ENCODE results near the gene BCDIN3D. TPM values are rescaled to one million over a fixed set of nuclear protein-coding genes. Genes with fewer than 3 reads are reported as not detected.

BCDIN3D gene
- total RNA-seq, 1 experiment from 2014 or later, result 4.5 TPM

DNA sequence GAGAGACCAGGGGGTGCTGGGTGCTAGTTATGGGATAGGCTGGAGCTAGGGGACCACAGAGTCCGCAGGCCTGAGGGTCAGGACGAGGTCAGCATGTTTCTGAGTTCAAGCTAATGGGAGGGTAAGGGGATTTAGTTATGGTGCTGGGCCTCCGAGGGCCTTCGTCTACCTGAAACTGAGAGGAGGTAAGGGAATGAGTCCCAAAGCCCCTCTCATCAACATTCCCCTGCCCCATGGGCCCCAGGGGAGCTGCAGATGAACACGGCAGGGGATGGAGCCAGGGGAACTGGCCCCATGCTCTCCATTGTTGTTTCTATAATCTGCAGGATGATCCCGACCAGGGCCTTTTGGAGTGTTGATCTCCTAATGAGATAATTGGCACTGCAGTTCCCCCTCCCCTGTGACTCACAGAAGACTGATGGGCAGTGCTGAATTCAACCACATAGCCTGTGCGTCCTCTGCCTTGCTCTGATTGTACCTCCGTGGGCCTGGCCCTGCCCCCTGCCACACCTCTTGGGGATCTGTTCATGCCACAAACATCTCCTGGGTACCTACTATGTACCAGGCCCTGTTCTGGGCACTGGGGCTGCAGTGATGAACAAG, 39.4 kb upstream of the BCDIN3D start:
- ATAC-seq (no peak), DNase-seq (no peak)
- Histone ChIP-seq H3K79me2 (ENCODE audit: low read length) (no peaks in the 10 kb centered on the region), H3K9ac (ENCODE audit: low read length) (no peak overlapping the region), H3F3A (ENCODE audit: low read length, unreplicated experiment) (no peaks in the 10 kb centered on the region), H3K9me3 (ENCODE audit: low read length) (no peaks in the 10 kb centered on the region), H3K27ac (ENCODE audit: low read length) (no peak overlapping the region), H3K9me2 (replicated peaks; ENCODE audit: low read length) (no peaks in the 10 kb centered on the region), H3K27me3 (ENCODE audit: low read length) (no peaks in the 10 kb centered on the region), H3K4me3 (ENCODE audit: low read length) (no peak overlapping the region), H2AFZ (ENCODE audit: low read length) (no peak overlapping the region), H3K4me2 (ENCODE audit: low read length) (no peak overlapping the region), H3K4me1 (ENCODE audit: insufficient read depth, low read length) (no peaks in the 10 kb centered on the region), H4K20me1 (ENCODE audit: low read length) (no peaks in the 10 kb centered on the region), H3K36me3 (ENCODE audit: low read depth, low read length) (no peaks in the 10 kb centered on the region)
- no TSS peak for BruUV-seq (replicated peaks)
- ChIA-PET POLR2A (ENCODE audit: unreplicated experiment) (no interaction called here), CTCF (no interaction called here)
- intact Hi-C loops (cut with micrococcal nuclease), result no loop called here
- no peak for TF ChIP-seq EZH2 (IDR thresholded peaks at IDR 0.05; ENCODE audit: low read length, unreplicated experiment)
- TF ChIP-seq, protein P1, sequence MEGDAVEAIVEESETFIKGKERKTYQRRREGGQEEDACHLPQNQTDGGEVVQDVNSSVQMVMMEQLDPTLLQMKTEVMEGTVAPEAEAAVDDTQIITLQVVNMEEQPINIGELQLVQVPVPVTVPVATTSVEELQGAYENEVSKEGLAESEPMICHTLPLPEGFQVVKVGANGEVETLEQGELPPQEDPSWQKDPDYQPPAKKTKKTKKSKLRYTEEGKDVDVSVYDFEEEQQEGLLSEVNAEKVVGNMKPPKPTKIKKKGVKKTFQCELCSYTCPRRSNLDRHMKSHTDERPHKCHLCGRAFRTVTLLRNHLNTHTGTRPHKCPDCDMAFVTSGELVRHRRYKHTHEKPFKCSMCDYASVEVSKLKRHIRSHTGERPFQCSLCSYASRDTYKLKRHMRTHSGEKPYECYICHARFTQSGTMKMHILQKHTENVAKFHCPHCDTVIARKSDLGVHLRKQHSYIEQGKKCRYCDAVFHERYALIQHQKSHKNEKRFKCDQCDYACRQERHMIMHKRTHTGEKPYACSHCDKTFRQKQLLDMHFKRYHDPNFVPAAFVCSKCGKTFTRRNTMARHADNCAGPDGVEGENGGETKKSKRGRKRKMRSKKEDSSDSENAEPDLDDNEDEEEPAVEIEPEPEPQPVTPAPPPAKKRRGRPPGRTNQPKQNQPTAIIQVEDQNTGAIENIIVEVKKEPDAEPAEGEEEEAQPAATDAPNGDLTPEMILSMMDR (conservative IDR thresholded peaks at IDR 0.05; ENCODE audit: low read depth, low read length), result no peak
- TF ChIP-seq EZH2phosphoT487 (IDR thresholded peaks at IDR 0.05; ENCODE audit: borderline replicate concordance, low read length), result no peak

DNA sequence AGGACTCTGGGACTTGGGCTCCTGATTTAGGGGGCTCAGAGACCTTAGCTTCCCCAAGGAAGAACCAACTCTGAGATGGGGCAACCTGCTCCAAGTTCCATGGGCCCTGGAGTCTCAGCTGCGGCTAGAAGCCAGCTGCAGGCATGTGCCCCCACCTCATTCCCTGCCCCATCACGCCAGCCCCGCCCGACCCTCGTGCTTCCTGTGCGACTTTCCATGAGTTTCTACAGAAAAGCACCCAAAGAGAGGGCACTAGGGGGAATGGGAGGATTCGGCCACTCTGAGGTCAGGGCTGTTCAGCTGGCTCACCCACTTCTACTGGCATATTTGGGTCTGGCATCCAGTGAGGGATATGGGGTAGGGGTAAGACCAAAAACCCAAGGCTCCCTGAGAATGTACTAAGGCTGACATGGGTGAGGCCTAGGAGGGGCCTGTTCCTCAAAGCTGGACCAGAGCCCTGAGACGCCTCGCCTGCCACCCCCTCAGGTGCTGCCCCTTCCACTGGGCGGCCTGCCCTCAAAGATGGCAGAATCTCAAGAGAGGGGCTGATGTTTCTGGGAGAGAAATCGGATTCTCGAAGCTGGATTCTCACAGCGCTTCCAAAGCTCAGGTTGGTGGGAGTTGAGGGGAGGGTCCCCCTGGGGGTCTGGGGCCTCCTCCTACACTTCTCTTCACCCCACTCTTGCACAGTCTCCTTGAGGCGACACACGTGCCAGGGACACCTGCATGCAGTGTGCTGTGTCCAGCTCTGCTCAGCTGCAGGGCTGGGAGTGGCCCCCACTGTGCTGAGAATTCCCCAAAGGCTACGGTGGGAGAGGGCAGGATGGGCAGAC, 38.7 kb upstream of the BCDIN3D start:
- H3K9me2 ChIP-seq (replicated peaks; ENCODE audit: low read length), result no peaks in the 10 kb centered on the region
- DNase-seq (no peak), ATAC-seq (no peak)
- H3K4me3 ChIP-seq (ENCODE audit: low read length), result no peak overlapping the region
- H3K36me3 ChIP-seq (ENCODE audit: low read depth, low read length), result no peaks in the 10 kb centered on the region
- TF ChIP-seq, protein P1 (conservative IDR thresholded peaks at IDR 0.05; ENCODE audit: low read depth, low read length), result no peak
- TF ChIP-seq EZH2phosphoT487 (IDR thresholded peaks at IDR 0.05; ENCODE audit: borderline replicate concordance, low read length) (no peak), EZH2 (IDR thresholded peaks at IDR 0.05; ENCODE audit: low read length, unreplicated experiment) (no peak)
- no peak overlapping the region for H3K9ac ChIP-seq (ENCODE audit: low read length)
- H4K20me1 ChIP-seq (ENCODE audit: low read length), result no peaks in the 10 kb centered on the region
- ChIA-PET CTCF (no interaction called here), POLR2A (ENCODE audit: unreplicated experiment) (interaction anchor here (0.7 kb wide), 1 partner anchor 1513 kb away, joined by 6 read pairs; no protein-coding TSS in a partner anchor)
- H3K9me3 ChIP-seq (ENCODE audit: low read length), result no peaks in the 10 kb centered on the region
- no peak overlapping the region for H2AFZ ChIP-seq (ENCODE audit: low read length)
- H3K79me2 ChIP-seq (ENCODE audit: low read length), result no peaks in the 10 kb centered on the region
- H3K27ac ChIP-seq (ENCODE audit: low read length), result no peak overlapping the region
- H3K4me1 ChIP-seq (ENCODE audit: insufficient read depth, low read length), result no peaks in the 10 kb centered on the region
- no peaks in the 10 kb centered on the region for H3K27me3 ChIP-seq (ENCODE audit: low read length)
- H3K4me2 ChIP-seq (ENCODE audit: low read length), result no peak overlapping the region
- intact Hi-C loops (cut with micrococcal nuclease), result no loop called here
- no peaks in the 10 kb centered on the region for H3F3A ChIP-seq (ENCODE audit: low read length, unreplicated experiment)
- BruUV-seq (replicated peaks), result no TSS peak
